ENCODE data around the gene SARM1.

The SARM1 gene

GRCh38 chr17:28449859-28450258, 78.4 kb downstream of the SARM1 start:
- Mint-ChIP-seq H3K4me1 (ENCODE audit: low read depth in 2 of 2) (no peaks in the 10 kb centered on the region), H3K27ac (no peak overlapping the region), H3K27me3 (peaks cover 13 to 39% of the 10 kb centered on the region in 2 donors), H3K9me3 (no peaks in the 10 kb centered on the region), H3K36me3 (ENCODE audit: insufficient read depth) (no peaks in the 10 kb centered on the region), H3K4me3 (no peak overlapping the region)
- ATAC-seq (replicated peaks): no peak
- DNase-seq: no peak

Data from effector memory CD8-positive, alpha-beta T cell (primary cell).